OCI-LY7 (cell line): ENCODE results near the gene NTM. TPM values are rescaled to one million over a fixed set of nuclear protein-coding genes. Genes with fewer than 3 reads are reported as not detected.

Source experiments
- BruUV-seq: library from RNA; stranded (reverse); fragments of 400-500 nt; replicated peaks from 2 replicates; lab custom pipeline; 2021; lab: Mats Ljungman, UMichigan
- CTCF ChIA-PET: fragments of 300-600 bp; sonication (Branson Sonifier 250); formaldehyde crosslinking; loops from one replicate; lab custom pipeline; 2022; ENCODE audit warnings: antibody characterized with exemption; ENCODE audit not compliant: unreplicated experiment; lab: Charles Lee
- POLR2A ChIA-PET: fragments of 300-600 bp; sonication (Branson Sonifier 250); formaldehyde crosslinking; loops from one replicate; lab custom pipeline; 2022; ENCODE audit warnings: antibody characterized with exemption; lab: Charles Lee
- DNase-seq: peaks from one replicate; pipeline ENCODE4 v3.0.0-alpha.2; 2015; ENCODE audit warnings: low spot score
- H2AFZ ChIP-seq: fragments of 200-600 bp; sonication (generic), shearing (Covaris generic); 2 replicates; pipeline ENCODE4 v1.6.1; 2014; ENCODE audit warnings: mild to moderate bottlenecking, antibody characterized with exemption, low read length, moderate library complexity
- H3K27ac ChIP-seq: fragments of 200-600 bp; sonication (generic); 2 replicates; pipeline ENCODE4 v1.5.1; 2014; ENCODE audit warnings: mixed run types, low read depth, mild to moderate bottlenecking, moderate library complexity, low read length, inconsistent platforms; ENCODE audit not compliant: poor library complexity, severe bottlenecking
- H3K36me3 ChIP-seq: fragments of 200-600 bp; sonication (generic); 2 replicates; pipeline ENCODE4 v1.6.1; 2014; ENCODE audit warnings: mild to moderate bottlenecking, antibody characterized with exemption, low read length, moderate library complexity, mixed read lengths; ENCODE audit not compliant: insufficient read depth
- H3K4me1 ChIP-seq: fragments of 200-600 bp; sonication (generic); 2 replicates; pipeline ENCODE4 v1.5.1; 2014; ENCODE audit warnings: mild to moderate bottlenecking, low read length; ENCODE audit not compliant: insufficient read depth, poor library complexity, severe bottlenecking
- H3K4me2 ChIP-seq: fragments of 200-600 bp; sonication (generic); 2 replicates; pipeline ENCODE4 v1.6.1; 2014; ENCODE audit warnings: mild to moderate bottlenecking, low read length
- H3K4me3 ChIP-seq: fragments of 200-600 bp; sonication (generic); 2 replicates; pipeline ENCODE4 v1.5.1; 2014; ENCODE audit warnings: mild to moderate bottlenecking, low read depth, low read length; ENCODE audit not compliant: poor library complexity, severe bottlenecking
- H3K79me2 ChIP-seq: fragments of 200-600 bp; sonication (generic); 2 replicates; pipeline ENCODE4 v1.6.1; 2016; ENCODE audit warnings: low read depth, mild to moderate bottlenecking, low read length, moderate library complexity, mixed read lengths; ENCODE audit not compliant: insufficient read depth
- H3K9me2 ChIP-seq: fragments of 200-600 bp; sonication (generic); 2 replicates; pipeline ENCODE4 v1.6.1; 2016; ENCODE audit warnings: mild to moderate bottlenecking, low read length, mixed read lengths; ENCODE audit not compliant: insufficient read depth
- H3K9me3 ChIP-seq: fragments of 200-600 bp; sonication (generic); 2 replicates; pipeline ENCODE4 v1.6.1; 2014; ENCODE audit warnings: mild to moderate bottlenecking, mixed run types, low read length, mixed read lengths
- H4K20me1 ChIP-seq: fragments of 200-600 bp; sonication (generic); 2 replicates; pipeline ENCODE4 v1.6.1; 2014; ENCODE audit warnings: mild to moderate bottlenecking, antibody characterized with exemption, low read length, moderate library complexity, mixed read lengths; ENCODE audit not compliant: insufficient read depth
- EZH2phosphoT487 ChIP-seq: fragments of 200-600 bp; sonication (generic); IDR thresholded peaks from 2 replicates; pipeline ENCODE4 v1.6.1; 2018; ENCODE audit warnings: low read depth, borderline replicate concordance, mild to moderate bottlenecking, mixed run types, antibody characterized with exemption, low read length, moderate library complexity, mixed read lengths
- intact Hi-C: fragments of 100-400 bp; cut with micrococcal nuclease; formaldehyde crosslinking; loops from one replicate; pipeline ENCODE4 v1.10.0; 2022; ENCODE audit not compliant: unreplicated experiment
- total RNA-seq, 2 experiments: library from RNA; depleted of rRNA in 1 of 2; stranded (reverse); fragments of >200 nt in 1 of 2; shearing (Covaris generic) in 1 of 2; gene quantifications; 2 replicates each; pipeline ENCODE4 v1.2.3, GENCODE V29; 2014 to 2022
- TF ChIP-seq, protein P1 (sequence below): fragments of 200-600 bp; sonication (generic); conservative IDR thresholded peaks from 2 replicates; pipeline ENCODE4 v1.5.1; 2014; ENCODE audit warnings: mild to moderate bottlenecking, antibody characterized with exemption, low read length, moderate library complexity, mixed read lengths

NTM gene
- total RNA-seq, 2 experiments from 2014 or later: not detected

DNA sequence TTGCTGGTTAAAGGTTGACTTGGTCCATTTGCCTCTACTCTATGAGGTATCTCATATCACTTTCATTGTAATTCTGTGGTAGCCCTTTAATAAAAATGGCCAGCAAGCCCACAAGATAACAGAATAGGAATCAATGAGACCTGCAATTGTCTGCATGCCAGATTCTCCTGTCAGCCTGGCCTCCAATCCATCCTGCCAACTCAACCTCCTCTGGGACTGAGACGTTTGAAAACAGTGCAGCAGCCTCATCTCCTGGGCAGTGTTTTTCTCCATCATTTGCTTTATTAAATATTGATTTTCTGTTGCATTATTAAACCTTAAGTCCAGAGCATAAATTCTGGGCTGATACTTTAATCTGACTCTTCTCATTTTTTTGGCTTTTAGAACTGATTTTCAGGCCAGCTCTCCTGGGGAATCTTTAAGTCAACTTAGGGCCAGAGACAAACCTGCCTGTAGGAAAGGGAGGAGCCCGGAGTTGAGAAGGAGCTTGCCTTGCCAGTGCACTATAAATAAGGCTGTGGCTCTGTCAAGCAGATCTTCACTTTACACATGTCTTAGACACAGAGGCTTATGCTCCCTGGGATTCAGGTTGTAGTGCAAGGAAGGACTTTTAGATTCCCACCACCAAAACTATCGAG lies 798.0 kb downstream of the NTM start:
- no peaks in the 10 kb centered on the region for H3K79me2 ChIP-seq
- no peak for DNase-seq
- no peak overlapping the region for H3K4me3 ChIP-seq
- BruUV-seq: no TSS peak
- H4K20me1 ChIP-seq: no peaks in the 10 kb centered on the region
- ChIA-PET CTCF (no interaction called here), POLR2A (no interaction called here)
- H3K9me3 ChIP-seq: no peaks in the 10 kb centered on the region
- no peaks in the 10 kb centered on the region for H3K9me2 ChIP-seq
- intact Hi-C loops: no loop called here
- no peak overlapping the region for H2AFZ ChIP-seq
- no peaks in the 10 kb centered on the region for H3K4me1 ChIP-seq
- H3K4me2 ChIP-seq: no peak overlapping the region
- no peaks in the 10 kb centered on the region for H3K36me3 ChIP-seq
- TF ChIP-seq, protein P1, sequence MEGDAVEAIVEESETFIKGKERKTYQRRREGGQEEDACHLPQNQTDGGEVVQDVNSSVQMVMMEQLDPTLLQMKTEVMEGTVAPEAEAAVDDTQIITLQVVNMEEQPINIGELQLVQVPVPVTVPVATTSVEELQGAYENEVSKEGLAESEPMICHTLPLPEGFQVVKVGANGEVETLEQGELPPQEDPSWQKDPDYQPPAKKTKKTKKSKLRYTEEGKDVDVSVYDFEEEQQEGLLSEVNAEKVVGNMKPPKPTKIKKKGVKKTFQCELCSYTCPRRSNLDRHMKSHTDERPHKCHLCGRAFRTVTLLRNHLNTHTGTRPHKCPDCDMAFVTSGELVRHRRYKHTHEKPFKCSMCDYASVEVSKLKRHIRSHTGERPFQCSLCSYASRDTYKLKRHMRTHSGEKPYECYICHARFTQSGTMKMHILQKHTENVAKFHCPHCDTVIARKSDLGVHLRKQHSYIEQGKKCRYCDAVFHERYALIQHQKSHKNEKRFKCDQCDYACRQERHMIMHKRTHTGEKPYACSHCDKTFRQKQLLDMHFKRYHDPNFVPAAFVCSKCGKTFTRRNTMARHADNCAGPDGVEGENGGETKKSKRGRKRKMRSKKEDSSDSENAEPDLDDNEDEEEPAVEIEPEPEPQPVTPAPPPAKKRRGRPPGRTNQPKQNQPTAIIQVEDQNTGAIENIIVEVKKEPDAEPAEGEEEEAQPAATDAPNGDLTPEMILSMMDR: no peak
- no peak for TF ChIP-seq EZH2phosphoT487
- no peak overlapping the region for H3K27ac ChIP-seq

DNA sequence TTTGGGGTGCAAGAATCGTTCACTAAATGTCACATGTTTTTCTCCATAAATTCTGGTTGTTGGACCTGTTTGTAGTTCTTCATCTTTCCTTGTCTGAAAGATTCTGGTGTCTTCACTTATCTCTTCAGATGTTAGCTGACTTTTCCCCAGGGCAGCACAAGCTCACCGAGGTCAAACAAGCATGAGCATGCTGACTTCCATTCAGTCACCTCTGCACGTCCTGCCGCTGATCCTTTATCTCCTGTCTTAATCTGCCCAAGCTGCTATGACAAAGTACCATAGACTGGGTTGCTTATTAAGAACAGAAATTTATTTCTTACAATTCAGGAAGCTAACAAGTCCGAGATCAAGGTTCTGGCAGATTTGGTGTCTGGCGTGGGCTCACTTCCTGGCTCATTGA lies 800.6 kb downstream of the NTM start:
- no peaks in the 10 kb centered on the region for H4K20me1 ChIP-seq
- H3K4me2 ChIP-seq: no peak overlapping the region
- ChIA-PET POLR2A (no interaction called here), CTCF (no interaction called here)
- no peak overlapping the region for H3K4me3 ChIP-seq
- no peaks in the 10 kb centered on the region for H3K9me2 ChIP-seq
- BruUV-seq: no TSS peak
- no peaks in the 10 kb centered on the region for H3K9me3 ChIP-seq
- intact Hi-C loops: no loop called here
- H3K27ac ChIP-seq: no peak overlapping the region
- H3K79me2 ChIP-seq: no peaks in the 10 kb centered on the region
- no peak for DNase-seq
- no peak for TF ChIP-seq EZH2phosphoT487
- TF ChIP-seq, protein P1: no peak
- no peak overlapping the region for H2AFZ ChIP-seq
- H3K4me1 ChIP-seq: no peaks in the 10 kb centered on the region
- H3K36me3 ChIP-seq: no peaks in the 10 kb centered on the region
